ENCODE results near the gene ZNF821.
"Not testable (repeated sequence)": the region's sequence is repeated elsewhere in the genome, so short reads cannot be mapped to it uniquely, and the experiment has no call there.

ZNF821 gene

GRCh38 chr16:71899171-71899570 lies 15.2 kb upstream of the ZNF821 start:
- DNase-seq, result no peak

- DNase-seq, result no peak
Measured at GRCh38 chr16:71896764-71897368, 12.9 kb upstream of the ZNF821 start.

- DNase-seq, result peak; percentile 33 to 51
Measured at GRCh38 chr16:71895679-71896365, 11.8 kb upstream of the ZNF821 start.

- DNase-seq, result peak; percentile 98 to 99
Measured at GRCh38 chr16:71894921-71895678, 11.1 kb upstream of the ZNF821 start, which contains the start of gene IST1. Gene IST1, plus strand, starts transcription at chr16:71895531. Its CDS starts 20,110 bp downstream, at chr16:71915641.

- peak; percentile 35 to 51 for DNase-seq
Measured at GRCh38 chr16:71894229-71894920, 10.4 kb upstream of the ZNF821 start.

GRCh38 chr16:71893888-71894228 lies 9.9 kb upstream of the ZNF821 start:
- DNase-seq, result no peak

- DNase-seq, result no peak
Measured at GRCh38 chr16:71889147-71889546, 5.2 kb upstream of the ZNF821 start.

- DNase-seq, result no peak
Measured at GRCh38 chr16:71885261-71885650, 1.3 kb upstream of the ZNF821 start.

- DNase-seq, result peak; percentile 55 to 67
Measured at GRCh38 chr16:71883168-71883848, 674 bp downstream of the ZNF821 start.

GRCh38 chr16:71882505-71883167 lies 1.3 kb downstream of the ZNF821 start:
- DNase-seq, result peak; percentile 72 to 82

- no peak for DNase-seq
Measured at GRCh38 chr16:71880176-71880575, 3.8 kb downstream of the ZNF821 start.

- DNase-seq, result no peak
Measured at GRCh38 chr16:71878911-71879310, 5.1 kb downstream of the ZNF821 start.

GRCh38 chr16:71873199-71873598 lies 10.8 kb downstream of the ZNF821 start:
- DNase-seq, result no peak

GRCh38 chr16:71870818-71871217 lies 13.2 kb downstream of the ZNF821 start:
- no peak for DNase-seq

- no peak for DNase-seq
Measured at GRCh38 chr16:71869089-71869488, 14.9 kb downstream of the ZNF821 start.

- no peak for DNase-seq
Measured at GRCh38 chr16:71867939-71868338, 16.0 kb downstream of the ZNF821 start.

- DNase-seq, result not testable (repeated sequence)
Measured at GRCh38 chr16:71867175-71867574, 16.8 kb downstream of the ZNF821 start.

GRCh38 chr16:71865173-71865863 lies 18.7 kb downstream of the ZNF821 start:
- no peak for DNase-seq

- DNase-seq, result no peak
Measured at GRCh38 chr16:71863995-71864394, 20.0 kb downstream of the ZNF821 start.

GRCh38 chr16:71859762-71860521 lies 24.0 kb downstream of the ZNF821 start:
- DNase-seq, result no peak

Measured in activated CD4-positive, alpha-beta T cell treated with anti-CD3 and anti-CD28 coated beads, Interleukin-2, amount 50 U/mL, for 48 hours (primary cell).